ENCODE results near the gene DSCAML1.

DSCAML1 gene, protein sequence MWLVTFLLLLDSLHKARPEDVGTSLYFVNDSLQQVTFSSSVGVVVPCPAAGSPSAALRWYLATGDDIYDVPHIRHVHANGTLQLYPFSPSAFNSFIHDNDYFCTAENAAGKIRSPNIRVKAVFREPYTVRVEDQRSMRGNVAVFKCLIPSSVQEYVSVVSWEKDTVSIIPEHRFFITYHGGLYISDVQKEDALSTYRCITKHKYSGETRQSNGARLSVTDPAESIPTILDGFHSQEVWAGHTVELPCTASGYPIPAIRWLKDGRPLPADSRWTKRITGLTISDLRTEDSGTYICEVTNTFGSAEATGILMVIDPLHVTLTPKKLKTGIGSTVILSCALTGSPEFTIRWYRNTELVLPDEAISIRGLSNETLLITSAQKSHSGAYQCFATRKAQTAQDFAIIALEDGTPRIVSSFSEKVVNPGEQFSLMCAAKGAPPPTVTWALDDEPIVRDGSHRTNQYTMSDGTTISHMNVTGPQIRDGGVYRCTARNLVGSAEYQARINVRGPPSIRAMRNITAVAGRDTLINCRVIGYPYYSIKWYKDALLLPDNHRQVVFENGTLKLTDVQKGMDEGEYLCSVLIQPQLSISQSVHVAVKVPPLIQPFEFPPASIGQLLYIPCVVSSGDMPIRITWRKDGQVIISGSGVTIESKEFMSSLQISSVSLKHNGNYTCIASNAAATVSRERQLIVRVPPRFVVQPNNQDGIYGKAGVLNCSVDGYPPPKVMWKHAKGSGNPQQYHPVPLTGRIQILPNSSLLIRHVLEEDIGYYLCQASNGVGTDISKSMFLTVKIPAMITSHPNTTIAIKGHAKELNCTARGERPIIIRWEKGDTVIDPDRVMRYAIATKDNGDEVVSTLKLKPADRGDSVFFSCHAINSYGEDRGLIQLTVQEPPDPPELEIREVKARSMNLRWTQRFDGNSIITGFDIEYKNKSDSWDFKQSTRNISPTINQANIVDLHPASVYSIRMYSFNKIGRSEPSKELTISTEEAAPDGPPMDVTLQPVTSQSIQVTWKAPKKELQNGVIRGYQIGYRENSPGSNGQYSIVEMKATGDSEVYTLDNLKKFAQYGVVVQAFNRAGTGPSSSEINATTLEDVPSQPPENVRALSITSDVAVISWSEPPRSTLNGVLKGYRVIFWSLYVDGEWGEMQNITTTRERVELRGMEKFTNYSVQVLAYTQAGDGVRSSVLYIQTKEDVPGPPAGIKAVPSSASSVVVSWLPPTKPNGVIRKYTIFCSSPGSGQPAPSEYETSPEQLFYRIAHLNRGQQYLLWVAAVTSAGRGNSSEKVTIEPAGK (N-terminal part only)

DNA sequence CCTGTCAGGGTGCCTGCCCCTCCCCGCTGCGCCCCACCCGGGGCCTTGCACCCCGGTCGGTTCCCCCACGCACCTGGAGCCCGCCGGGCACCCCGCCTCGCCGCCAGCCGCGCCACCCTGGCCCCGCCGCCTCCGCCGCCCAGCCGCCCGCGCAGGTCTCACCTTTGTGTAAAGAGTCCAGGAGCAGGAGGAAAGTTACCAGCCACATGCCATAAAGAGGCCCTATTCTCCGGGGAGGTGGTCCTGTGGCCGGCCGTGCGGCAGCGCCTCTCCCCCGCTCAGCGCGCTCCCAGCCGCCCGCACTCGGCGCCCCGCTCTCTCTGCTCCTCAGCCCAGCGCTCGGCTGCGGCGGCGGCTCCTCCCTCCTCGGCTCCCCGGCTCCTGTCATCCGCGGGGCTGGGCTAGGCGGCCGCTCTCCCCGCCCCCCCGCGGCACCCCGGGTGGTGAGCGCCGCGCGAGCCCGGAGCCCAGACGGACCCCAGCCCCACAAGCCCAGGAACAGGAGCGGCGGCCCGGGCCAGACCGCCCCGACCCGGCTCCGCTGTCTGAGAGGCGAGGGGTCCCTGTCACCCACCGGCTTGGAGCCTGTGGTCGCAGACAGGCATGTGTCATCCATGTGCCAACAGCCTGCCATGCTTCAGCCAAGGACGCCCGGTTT is at the start of gene DSCAML1:
TSS of gene DSCAML1 (minus strand) at position 345 of the 658 bp plus-strand sequence. CDS start at position 208, 137 bp downstream.
- DNase-seq (ENCODE audit: low spot score): peak; percentile 15

DNA sequence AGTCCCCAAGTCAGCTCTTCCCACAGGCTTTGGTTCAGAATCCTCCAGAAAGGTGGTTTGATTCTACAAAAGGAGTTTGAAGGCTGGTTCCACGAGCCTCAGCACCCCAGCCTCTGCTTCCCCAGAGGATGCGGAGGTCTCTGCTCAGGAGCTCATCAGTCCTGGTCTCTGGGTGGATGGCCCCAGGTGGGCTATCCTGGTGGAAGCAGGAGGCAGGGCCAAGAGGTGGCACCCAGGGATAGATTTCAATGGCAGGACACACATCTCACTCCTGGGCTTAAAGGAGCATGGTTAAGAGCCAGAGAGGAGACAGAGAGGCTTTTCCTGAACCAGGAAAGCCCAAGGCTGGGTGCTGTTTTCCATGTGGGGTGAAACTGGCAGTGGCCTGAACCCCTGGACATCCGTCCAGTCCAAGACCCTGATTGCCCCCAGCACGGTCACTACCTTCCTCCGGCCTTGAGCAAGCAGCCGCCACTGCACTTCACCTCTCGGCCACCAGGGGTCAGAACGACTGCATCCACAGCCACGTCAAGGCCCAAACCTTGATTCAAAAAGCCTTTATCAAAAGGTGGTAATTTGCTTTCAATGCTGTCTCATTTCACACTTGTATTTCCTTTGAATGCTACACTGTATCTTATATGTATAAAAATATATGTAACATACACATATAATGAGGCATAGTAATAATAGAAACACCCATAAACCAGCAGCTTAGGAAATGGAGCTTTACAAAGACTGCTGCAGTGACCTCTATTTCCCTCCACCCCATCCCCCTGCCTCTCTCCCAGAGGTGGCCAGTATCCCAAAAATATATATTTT is 46.9 kb upstream of the DSCAML1 start:
- peak; percentile 85 for DNase-seq (ENCODE audit: low spot score)

DNA sequence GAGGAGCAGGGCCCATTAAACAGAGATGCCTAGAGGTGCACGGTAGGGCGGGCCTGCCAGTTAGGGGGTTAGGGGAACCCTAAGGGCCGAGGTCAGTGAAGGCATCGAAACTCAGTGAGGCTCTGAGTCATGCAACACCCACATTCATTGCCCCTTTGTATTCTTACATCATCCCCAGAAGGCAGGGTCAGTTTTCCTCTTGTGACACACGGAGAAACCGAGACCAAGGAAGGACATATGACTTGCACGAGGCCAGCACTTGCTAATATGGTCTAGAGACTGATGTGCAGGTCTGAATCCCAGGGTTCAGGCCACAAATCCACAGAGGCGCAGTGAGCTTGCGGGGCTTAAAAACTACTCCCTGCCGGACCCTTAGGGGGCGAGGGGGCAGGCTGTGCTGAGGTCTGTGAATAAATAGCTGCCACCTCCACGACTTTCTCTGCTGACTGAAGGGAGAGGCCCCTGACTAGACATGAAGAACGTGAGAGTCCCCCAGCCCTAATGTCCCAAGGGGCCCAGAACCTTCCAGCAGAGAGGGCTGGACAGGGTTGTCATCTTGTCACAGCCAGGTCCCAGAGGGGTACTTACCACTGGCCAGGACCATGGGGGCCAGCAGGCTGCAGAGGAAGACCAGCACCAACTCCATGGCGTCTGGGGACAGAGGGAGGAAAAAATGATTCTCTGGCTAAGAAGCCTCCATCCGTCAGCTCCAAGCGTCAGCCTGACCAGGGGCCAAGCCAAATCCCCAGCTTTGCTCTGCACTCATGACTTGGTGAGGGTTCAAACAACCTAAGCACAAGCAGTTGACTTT is 45.3 kb upstream of the DSCAML1 start:
- no peak for DNase-seq (ENCODE audit: low spot score)

DNA sequence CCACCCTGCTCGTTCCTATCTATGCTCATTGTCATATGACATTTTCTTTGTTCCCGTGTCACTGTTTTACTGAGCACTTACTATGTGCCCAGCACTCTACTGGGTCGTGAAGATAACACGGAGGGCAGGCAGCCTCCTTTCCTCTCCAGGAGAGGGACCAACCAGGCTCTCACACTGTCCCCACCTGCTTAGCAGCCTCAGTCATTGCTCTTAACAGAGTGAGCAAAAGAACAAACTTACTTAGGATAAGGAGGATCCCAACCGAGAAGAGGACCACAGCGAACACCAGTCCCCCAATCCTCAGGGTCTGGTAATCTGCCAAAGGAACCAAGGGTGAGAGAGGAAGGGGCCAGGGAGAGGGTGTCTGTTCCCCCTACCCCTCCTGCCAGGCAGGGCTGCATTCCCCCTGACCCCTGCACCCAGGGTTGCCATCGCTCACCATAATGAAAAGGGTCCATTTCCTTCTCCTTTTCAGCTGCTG is 44.6 kb upstream of the DSCAML1 start:
- DNase-seq (ENCODE audit: low spot score): no peak

DNA sequence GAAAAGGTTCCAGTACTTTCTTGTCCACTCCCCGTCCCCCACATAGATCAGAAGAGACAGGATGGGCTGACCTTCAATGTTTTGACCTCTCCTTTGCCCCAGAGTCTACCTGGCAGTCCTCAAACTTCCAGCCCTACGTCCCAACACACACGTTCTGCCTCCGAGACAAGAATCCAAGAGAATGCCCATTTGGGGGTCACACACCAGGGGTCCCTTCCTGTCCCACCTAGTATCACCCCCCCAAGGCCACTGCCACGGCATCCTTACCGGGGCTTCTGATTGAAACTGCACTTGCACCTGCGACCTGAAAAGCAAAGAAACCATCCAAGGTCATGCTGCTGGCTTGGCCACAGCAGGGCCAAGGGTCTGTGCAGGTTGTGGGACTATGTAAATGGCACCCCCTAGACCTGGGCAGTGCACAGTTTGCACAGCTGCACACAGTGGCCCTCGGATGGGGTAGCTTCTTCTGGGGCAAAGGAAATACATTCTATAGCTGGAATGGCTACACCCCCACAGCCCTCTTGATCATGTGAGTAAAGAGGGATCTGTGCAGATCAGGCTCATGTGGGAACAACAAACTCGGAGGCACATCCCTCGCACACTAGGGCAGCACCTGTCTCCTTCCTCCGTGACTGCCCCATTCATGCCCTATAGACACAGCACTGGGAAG is 44.0 kb upstream of the DSCAML1 start:
- DNase-seq (ENCODE audit: low spot score): no peak

DNA sequence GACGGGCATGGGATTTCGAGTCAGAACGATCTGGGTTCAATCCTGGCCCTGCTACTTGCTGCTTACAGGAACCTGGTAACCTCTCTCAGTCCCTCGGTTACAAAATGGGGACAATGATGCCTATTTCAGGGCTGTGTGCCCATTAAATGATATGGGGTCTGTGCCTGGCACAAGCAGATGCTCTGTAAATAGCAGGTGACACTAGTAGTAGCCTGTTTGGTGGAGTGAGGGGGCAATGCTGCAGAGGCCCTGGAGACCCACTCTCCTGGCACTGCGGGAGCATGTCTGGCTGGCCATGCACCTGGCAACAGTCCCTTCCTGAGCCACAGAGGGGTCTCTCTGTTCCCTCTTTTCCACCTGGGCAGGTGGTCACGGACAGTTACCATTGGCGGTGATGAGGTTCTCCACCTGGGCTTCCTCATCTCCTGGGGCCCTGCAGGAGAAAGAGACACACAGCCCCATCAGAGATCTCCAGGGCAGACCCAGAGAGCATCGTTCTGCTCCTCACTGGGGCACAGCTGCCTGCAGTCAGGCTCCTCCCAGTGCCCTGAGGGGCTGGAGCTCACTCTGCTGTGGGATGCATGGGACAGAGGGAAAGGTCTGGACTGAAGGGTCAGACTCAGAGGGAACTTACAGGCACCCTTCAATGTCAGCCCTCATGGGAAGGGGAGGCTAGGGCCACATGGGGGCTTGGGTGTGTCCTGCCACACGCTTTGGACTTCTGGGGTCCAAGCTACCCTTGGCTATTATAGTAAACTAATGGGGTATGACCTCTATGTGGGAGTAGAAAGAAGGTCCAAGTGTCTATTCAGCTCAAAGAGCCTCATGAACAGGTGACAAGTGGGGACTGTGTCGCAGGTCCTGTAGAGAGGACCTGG is 43.2 kb upstream of the DSCAML1 start:
- no peak for DNase-seq (ENCODE audit: low spot score)

DNA sequence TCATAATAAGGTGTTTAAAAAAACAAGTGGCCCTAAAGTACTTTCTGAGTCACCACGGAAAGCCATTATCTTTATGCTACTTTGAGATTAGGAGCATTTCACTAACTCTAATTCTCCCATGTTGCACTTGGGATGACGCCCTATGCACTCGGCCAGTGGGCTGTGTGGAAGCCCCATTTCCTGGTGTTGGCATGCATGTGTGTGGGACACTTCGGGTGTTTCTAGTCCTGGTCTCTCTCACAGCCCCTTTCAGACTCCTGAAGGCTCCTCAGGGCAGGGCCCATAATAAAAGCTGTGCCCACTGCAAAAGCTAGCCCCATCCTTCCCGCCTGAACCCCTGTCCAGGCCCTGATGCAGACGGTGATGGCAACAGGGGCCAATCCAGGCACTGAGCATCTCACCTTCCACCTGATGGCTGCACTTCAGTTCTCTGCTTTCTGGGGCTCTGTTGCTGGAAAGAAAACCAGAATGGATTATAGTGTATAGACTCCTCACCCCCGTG is 42.4 kb upstream of the DSCAML1 start:
- DNase-seq (ENCODE audit: low spot score): no peak

DNA sequence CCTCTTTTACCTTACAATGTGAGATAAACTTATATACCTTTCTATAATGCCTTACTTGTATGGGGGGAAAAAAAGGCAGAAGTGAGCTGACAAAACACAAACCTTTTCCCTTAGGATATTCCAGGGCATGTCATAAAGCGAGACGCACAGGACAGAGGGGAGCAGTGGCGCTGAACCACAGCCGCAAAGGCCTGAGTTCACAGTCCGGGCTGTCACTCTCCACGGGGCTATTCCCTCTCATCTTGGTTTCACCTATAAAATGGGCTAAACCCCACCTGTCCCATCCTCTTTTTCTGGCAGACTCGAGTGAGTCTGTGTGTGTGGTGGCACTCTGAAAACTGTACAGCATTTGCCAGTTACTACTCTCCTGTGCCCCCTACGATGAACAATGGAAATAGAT is 41.9 kb upstream of the DSCAML1 start:
- DNase-seq (ENCODE audit: low spot score): no peak

DNA sequence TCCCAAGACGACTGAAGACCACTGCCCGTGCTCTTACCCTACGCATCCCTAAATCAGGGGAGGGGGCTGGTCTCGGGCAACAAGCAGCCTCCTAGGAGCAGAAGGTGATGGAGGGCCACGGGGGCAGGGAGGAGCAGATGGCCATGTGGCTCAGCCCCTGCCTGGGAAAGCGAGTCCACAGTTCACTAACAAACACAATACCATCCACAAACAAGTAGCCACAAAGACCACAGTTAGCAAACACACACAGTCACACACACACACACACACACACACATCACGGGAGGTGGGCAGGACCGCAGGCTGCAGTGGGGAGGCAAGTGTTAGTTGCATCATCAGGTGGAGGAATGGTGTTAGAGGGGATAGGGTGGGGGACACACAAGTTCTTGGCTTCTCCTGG is 40.8 kb upstream of the DSCAML1 start:
- peak; percentile 15 for DNase-seq (ENCODE audit: low spot score)

DNA sequence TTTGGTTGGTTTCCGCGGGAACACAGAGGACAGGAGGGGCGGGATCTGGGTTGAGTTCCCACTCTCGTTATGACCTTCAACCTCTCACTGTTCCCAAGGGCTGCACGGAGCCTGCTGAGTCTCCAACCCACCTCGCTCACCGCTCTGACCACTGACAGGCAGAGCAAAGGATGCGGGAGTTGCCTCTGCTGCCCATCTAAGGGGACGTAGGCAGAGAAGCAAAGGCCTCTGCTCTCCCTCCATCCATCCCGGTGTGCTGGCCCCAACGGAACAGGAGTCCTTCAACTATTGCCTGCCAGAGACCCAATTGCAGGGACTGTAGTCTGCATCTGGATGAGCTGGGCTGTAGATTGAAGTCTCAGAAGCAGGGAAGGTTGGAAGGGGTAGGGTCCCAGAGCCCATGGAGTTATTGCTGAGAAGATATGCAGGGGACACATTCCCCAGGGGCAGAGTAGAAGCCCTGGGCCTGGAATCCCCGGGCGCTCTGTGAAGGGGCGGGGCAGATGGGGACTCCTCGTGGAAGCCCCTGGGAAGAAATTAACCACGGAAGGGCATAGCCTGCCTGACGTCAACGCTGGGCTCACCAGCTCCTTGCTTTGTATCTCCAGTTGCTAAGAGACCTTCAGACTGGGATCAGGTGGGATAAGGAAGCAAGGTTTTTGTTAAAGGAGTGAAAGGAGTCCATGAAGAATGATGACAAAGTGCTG is 40.2 kb upstream of the DSCAML1 start:
- no peak for DNase-seq (ENCODE audit: low spot score)

DNA sequence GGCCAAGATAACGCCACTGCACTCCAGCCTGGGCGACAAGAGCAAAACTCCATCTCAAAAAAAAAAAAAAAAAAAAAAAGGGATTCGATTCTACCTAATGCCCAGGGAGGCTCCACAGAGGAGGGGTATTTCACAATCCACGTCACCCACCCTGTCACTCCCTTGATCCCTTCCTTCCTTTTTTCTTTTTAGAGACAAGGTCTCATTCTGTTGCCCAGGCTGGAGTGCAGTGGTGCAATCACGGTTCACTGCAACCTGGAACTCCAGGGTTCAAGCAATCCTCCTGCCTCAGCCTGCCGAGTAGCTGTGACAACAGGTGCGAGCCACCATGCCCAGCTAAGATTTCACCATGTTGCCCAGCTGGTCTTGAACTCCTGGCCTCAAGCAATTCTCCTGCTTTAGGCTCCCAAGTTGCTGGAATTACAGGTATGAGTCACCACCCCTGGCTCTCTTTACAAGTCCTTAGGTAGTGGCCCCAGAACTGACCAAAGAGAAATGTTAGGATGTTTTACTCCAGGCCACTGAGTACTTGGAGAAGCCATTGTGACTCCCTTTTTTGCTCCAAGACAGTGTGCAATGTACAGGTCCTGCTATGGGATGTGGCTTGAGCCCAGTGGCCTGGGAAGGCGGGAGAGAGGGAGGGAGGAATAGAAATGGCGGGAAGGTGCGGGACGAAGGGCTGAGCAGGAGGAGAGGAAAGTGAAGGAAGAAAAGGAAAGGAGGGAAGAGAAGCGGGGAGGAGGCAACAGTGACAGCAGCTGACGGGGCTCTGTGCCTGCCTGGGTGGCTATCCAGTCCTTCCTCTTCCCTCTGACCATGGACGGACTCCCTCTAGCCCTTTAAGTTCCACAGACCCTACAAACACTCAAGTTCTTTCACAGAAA is 39.3 kb upstream of the DSCAML1 start:
- DNase-seq (ENCODE audit: low spot score): no peak

DNA sequence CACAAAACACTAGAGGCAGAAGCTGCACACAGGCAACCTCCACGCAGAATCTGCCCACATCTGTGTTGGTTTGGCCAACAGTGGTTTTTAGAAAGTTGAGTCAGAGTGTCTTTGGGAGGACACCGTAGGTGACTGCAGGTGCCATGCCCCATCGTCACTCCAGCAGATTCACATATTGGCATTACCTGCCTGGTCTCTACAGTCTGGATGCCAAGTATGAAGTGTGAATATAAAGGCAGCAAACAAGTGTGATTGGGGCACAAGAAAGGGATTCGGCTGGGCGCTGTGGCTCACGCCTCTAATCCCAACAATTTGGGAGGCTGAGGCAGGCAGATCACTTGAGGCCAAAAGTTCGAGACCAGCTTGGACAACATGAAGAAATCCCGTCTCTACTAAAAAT is 38.6 kb upstream of the DSCAML1 start:
- no peak for DNase-seq (ENCODE audit: low spot score)

DNA sequence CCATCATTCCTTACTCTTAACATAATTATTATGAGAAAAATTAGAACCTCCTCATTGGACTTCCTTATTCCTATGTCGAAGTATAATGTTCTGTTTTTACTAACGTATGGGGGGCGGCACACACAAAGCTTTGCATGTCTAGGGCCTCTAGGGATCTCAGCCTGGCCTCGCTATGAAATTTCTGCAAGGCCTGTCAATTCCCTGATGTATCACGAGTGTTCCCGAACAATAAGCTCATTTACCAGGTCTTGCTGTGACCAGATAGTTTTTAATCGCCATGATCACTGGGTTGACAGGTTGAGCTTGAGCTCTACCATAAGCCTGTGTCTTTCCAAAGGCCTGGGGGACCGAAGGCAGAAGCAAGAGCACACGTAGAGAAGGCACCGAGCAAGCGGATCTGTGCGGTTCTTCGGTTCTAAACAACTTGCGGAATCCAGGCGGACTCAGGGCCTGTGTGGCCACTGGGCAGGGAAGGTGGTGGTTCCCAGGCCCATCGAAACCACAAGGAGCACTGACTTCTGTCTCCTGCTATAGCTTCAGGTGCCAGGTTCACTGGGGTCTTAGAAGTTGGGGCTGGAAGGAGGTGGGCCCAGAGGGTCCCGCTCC is 37.9 kb upstream of the DSCAML1 start:
- no peak for DNase-seq (ENCODE audit: low spot score)

DNA sequence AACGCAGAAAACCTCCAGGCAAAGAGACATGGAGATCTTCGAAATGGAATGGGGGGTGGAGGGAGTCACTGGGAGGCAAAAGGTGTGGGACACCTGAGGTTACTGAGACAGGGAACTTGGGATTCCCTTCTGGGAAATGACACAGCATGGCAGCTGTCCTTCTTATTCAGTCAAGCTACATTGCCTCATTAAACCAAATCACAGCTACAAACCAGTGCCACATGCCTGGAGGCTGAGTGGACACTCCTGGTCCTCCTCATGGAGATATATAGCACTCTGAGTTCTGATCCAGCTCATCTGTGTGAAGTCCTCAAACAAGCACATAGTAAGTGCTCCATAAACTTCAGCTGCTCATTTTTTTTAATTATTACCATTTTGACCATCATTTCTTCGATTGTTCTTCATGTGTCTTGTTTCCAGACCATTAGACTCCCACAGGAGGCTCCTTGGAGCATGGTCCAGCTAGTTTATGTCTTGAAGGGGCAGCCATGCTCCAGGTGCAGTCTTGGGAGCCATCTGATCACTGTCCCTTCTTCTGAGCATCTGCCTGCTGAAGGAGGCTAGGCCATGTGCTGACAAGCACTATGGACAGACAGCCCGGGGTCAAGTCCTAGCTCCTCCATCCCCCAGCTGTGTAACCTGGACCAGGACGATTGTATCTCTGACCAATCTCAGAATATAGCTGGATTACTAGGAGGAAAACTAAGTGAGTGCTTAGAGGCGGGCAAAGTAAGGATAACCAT is 37.2 kb upstream of the DSCAML1 start:
- no peak for DNase-seq (ENCODE audit: low spot score)

DNA sequence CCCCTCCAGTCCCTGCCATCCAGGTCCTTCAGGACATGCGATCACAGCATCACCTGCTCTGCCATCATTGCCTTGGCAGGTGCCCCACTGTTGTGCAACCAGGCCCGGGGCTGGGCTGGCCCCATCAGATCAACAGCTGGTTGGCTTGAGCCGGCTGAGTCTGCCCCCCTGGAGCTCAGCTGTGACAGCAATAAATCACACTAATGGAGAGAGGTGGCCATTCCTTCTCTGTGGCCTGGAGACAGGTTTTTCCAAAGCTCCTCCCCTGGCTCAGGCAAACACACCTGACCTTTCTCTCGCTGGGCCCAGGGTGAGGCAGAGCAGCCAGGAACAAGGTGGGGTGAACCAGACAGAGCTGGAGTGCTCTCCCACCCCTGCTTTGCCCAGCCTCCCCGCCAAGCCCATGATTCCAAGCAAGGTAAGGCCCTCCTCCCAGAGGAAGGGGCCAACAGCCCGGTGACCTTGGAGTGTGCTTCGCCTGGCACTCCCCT is 36.4 kb upstream of the DSCAML1 start:
- no peak for DNase-seq (ENCODE audit: low spot score)
